PFSK-1 (cell line): ENCODE results near the gene EPB41L4B.
A peak's percentile ranks its signal among the peaks of the same experiment; 100 is the strongest.

Experiments
- FOXP2 ChIP-seq: optimal IDR thresholded peaks from 2 replicates; pipeline ENCODE3; 2011; ENCODE audit warnings: borderline replicate concordance, control low read depth, inconsistent platforms; ENCODE audit not compliant: insufficient read depth; ENCODE audit errors: extremely low read length, extremely low read depth
- POLR2AphosphoS5 ChIP-seq: IDR thresholded peaks from 2 replicates; pipeline ENCODE4 v1.6.1; 2012; ENCODE audit warnings: low read depth, mild to moderate bottlenecking, control low read depth, low read length, moderate library complexity
- REST ChIP-seq, 2 experiments: IDR thresholded peaks; 2 replicates each; pipeline versions ENCODE4 v1.6.1 to v1.8.0; 2011 to 2012; ENCODE audit warnings: low read depth in 2 of 2, low read length in 2 of 2, control low read depth in 1 of 2, inconsistent platforms in 1 of 2, mild to moderate bottlenecking in 1 of 2, moderate library complexity in 1 of 2; ENCODE audit not compliant: insufficient read depth in 1 of 2
- SIN3A ChIP-seq: IDR thresholded peaks from 2 replicates; pipeline ENCODE4 v1.6.1; 2012; ENCODE audit warnings: mild to moderate bottlenecking, low read length, moderate library complexity, borderline replicate concordance; ENCODE audit not compliant: insufficient read depth
- TAF1 ChIP-seq: IDR thresholded peaks from 2 replicates; pipeline ENCODE4 v1.6.1; 2012; ENCODE audit warnings: low read length, control low read depth, borderline replicate concordance; ENCODE audit not compliant: insufficient read depth

The EPB41L4B gene

GRCh38 chr9:109317979-109318741 is 2.7 kb downstream of the EPB41L4B start:
- TF ChIP-seq SIN3A, result no peak

- TF ChIP-seq POLR2AphosphoS5, result no peak
Observed at GRCh38 chr9:109317311-109317978, 3.4 kb downstream of the EPB41L4B start.

DNA sequence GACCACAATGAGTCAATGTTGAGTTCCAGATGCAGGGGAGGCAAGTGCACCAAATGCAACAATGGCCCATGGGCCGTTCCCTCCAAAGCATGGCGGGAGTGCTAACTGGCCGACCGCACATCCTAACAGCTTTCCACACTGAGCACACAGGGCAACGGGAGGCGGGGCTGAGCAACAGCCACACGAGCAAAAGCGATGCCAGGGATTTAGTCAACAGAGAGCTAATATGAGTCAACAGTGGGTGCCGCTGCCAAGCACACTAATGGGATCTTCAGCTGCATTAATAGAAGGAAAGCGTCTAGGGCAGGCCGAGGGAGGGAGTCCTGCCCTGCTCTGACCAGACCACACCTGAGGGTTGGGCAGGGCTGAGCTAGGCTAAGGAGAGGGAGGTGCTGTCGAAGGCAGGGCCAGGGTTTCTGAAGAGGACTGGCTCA is 4.6 kb downstream of the EPB41L4B start:
- TF ChIP-seq FOXP2, result no peak

- no peak for TF ChIP-seq POLR2AphosphoS5
- TF ChIP-seq REST (IDR thresholded peaks at IDR 0.05; ENCODE audit: insufficient read depth in 1 of 2, low read depth in 2 of 2, low read length in 2 of 2), result peak in 1 of 2 experiments; percentile 79; a peak in 2 of 4 replicates
Observed at GRCh38 chr9:109315480-109316206, 5.2 kb downstream of the EPB41L4B start.

DNA sequence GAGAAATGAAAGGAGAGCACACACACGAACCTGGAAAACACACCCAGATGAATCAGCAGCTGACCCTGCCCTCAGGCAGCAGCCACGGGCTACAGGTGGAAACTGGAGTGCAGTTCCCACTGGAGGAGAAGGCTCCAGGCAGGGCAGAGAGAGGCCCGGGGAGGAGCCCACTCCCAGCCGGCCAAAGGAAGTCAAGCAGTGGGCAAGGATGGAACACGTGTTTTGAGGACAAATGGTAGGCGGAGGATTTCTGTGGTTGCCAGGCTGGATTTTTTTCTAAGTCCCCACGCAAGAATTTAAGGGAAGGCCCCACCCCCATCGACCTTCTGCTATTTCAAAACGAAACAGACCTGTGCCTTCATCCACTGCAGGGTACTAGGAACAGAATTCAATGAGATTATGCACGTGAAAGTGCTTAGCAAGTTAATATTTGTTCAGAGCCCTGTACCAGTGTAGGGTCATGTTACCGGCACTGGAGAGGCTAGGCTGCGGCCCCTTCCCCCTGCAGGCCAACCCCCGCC is 6.8 kb downstream of the EPB41L4B start:
- TF ChIP-seq TAF1, result no peak
- no peak for TF ChIP-seq REST (IDR thresholded peaks at IDR 0.05; ENCODE audit: insufficient read depth in 1 of 2, low read depth in 2 of 2, low read length in 2 of 2)
- no peak for TF ChIP-seq POLR2AphosphoS5
- TF ChIP-seq FOXP2, result no peak
- no peak for TF ChIP-seq SIN3A

GRCh38 chr9:109313351-109313750 is 7.5 kb downstream of the EPB41L4B start:
- TF ChIP-seq TAF1, result no peak
- TF ChIP-seq SIN3A, result no peak
- TF ChIP-seq FOXP2, result no peak
- no peak for TF ChIP-seq REST (IDR thresholded peaks at IDR 0.05; ENCODE audit: insufficient read depth in 1 of 2, low read depth in 2 of 2, low read length in 2 of 2)
- TF ChIP-seq POLR2AphosphoS5, result no peak
